IMR-90 (cell line): ENCODE data around the gene DYNC1H1.

Experiments used
- CEBPB ChIP-seq: IDR thresholded peaks from 2 replicates; pipeline ENCODE4 v1.6.1; 2012; ENCODE audit warnings: low read depth, low read length, improper control_type of control experiment
- NFE2L2 ChIP-seq: fragments of 150-350 bp; IDR thresholded peaks from 2 replicates; pipeline ENCODE4 v1.6.1; 2016; ENCODE audit warnings: low read depth, mild to moderate bottlenecking, low read length
- POLR2A ChIP-seq: IDR thresholded peaks from 2 replicates; pipeline ENCODE4 v1.6.1; 2012; ENCODE audit warnings: mild to moderate bottlenecking, low read depth, low read length
- RAD21 ChIP-seq: IDR thresholded peaks from 2 replicates; pipeline ENCODE4 v1.6.1; 2012; ENCODE audit warnings: low read length, improper control_type of control experiment
- TF ChIP-seq, protein P1 (sequence below): conservative IDR thresholded peaks from 2 replicates; pipeline ENCODE4 v1.5.1; 2012; ENCODE audit warnings: mild to moderate bottlenecking, low read depth, low read length, improper control_type of control experiment

DNA sequence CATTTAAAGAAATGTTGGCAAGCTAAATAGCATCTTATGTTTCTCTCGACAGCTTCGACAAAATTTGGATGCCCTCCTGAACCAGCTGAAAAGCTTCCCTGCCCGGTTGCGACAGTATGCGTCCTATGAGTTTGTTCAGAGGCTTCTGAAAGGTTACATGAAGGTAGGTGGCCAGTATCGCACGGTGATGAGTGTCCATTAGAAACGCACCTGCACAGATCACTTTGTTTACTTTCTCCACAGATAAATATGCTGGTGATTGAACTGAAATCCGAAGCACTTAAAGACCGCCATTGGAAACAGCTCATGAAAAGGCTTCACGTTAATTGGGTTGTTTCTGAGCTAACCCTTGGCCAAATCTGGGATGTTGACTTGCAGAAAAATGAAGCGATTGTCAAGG is 36.5 kb downstream of the DYNC1H1 start:
- TF ChIP-seq, protein P1, sequence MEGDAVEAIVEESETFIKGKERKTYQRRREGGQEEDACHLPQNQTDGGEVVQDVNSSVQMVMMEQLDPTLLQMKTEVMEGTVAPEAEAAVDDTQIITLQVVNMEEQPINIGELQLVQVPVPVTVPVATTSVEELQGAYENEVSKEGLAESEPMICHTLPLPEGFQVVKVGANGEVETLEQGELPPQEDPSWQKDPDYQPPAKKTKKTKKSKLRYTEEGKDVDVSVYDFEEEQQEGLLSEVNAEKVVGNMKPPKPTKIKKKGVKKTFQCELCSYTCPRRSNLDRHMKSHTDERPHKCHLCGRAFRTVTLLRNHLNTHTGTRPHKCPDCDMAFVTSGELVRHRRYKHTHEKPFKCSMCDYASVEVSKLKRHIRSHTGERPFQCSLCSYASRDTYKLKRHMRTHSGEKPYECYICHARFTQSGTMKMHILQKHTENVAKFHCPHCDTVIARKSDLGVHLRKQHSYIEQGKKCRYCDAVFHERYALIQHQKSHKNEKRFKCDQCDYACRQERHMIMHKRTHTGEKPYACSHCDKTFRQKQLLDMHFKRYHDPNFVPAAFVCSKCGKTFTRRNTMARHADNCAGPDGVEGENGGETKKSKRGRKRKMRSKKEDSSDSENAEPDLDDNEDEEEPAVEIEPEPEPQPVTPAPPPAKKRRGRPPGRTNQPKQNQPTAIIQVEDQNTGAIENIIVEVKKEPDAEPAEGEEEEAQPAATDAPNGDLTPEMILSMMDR = no peak
- TF ChIP-seq NFE2L2 (no peak), POLR2A (no peak), RAD21 (no peak), CEBPB (no peak)
